HepG2 (cell line): ENCODE results near the gene CGREF1. TPM values are rescaled to one million over a fixed set of nuclear protein-coding genes. Genes with fewer than 3 reads are reported as not detected.
A peak's percentile ranks its signal among the peaks of the same experiment; 100 is the strongest.

Experiments
- EED ChIP-seq: sonication (generic); formaldehyde crosslinking; IDR thresholded peaks from 2 replicates; pipeline ENCODE4 v1.5.0; 2020; ENCODE audit warnings: mild to moderate bottlenecking, missing genetic modification reagents
- NFATC3 ChIP-seq: sonication (generic); formaldehyde crosslinking; IDR thresholded peaks from 2 replicates; pipeline ENCODE4 v1.5.1; 2020; ENCODE audit warnings: mild to moderate bottlenecking, missing genetic modification reagents
- NONO ChIP-seq, 2 experiments: fragments of 450-650 bp in 1 of 2; sonication (generic) in 1 of 2; formaldehyde crosslinking in 1 of 2; IDR thresholded peaks in 1 of 2; conservative IDR thresholded peaks in 1 of 2; 2 replicates each; pipeline versions ENCODE4 v1.6.1 to v1.8.0; 2017 to 2022; ENCODE audit warnings: mild to moderate bottlenecking in 1 of 2, missing genetic modification reagents in 1 of 2, moderate library complexity in 1 of 2
- POLR2G ChIP-seq: fragments of 200-400 bp; formaldehyde crosslinking; IDR thresholded peaks from 2 replicates; pipeline ENCODE4 v1.6.1; 2018; ENCODE audit warnings: mild to moderate bottlenecking, low read depth, low read length, moderate library complexity
- RFXAP ChIP-seq: sonication (generic); formaldehyde crosslinking; IDR thresholded peaks from 2 replicates; pipeline ENCODE4 v1.4.0; 2020; ENCODE audit warnings: missing genetic modification reagents, borderline replicate concordance
- SALL1 ChIP-seq: sonication (generic); formaldehyde crosslinking; IDR thresholded peaks from 2 replicates; pipeline ENCODE4 v1.8.0; 2022; ENCODE audit warnings: mild to moderate bottlenecking, missing genetic modification reagents
- ZBTB21 ChIP-seq: sonication (generic); formaldehyde crosslinking; IDR thresholded peaks from 2 replicates; pipeline ENCODE4 v1.4.0; 2020; ENCODE audit warnings: missing genetic modification reagents
- ZBTB38 ChIP-seq: sonication (generic); formaldehyde crosslinking; IDR thresholded peaks from 2 replicates; pipeline ENCODE4 v1.5.1; 2020; ENCODE audit warnings: mild to moderate bottlenecking, missing genetic modification reagents
- ZBTB7B ChIP-seq: sonication (generic); formaldehyde crosslinking; IDR thresholded peaks from 2 replicates; pipeline ENCODE4 v1.4.0; 2020; ENCODE audit warnings: missing genetic modification reagents
- ZMYM3 ChIP-seq: sonication (generic); formaldehyde crosslinking; IDR thresholded peaks from 2 replicates; pipeline ENCODE4 v1.5.1; 2020; ENCODE audit warnings: mild to moderate bottlenecking, missing genetic modification reagents
- ZNF274 ChIP-seq: sonication (generic); formaldehyde crosslinking; IDR thresholded peaks from 2 replicates; pipeline ENCODE4 v1.5.1; 2020; ENCODE audit warnings: mild to moderate bottlenecking, missing genetic modification reagents
- ZNF33B ChIP-seq: sonication (generic); formaldehyde crosslinking; IDR thresholded peaks from 2 replicates; pipeline ENCODE4 v1.5.1; 2020; ENCODE audit warnings: mild to moderate bottlenecking, missing genetic modification reagents
- ZNF577 ChIP-seq: sonication (generic); formaldehyde crosslinking; IDR thresholded peaks from 2 replicates; pipeline ENCODE4 v1.4.0; 2020; ENCODE audit warnings: mild to moderate bottlenecking, low read depth, missing genetic modification reagents, borderline replicate concordance
- ZNF674 ChIP-seq: sonication (generic); formaldehyde crosslinking; IDR thresholded peaks from 2 replicates; pipeline ENCODE4 v1.5.0; 2020; ENCODE audit warnings: low read depth, mild to moderate bottlenecking, missing genetic modification reagents
- ZNF768 ChIP-seq: sonication (generic); formaldehyde crosslinking; IDR thresholded peaks from 2 replicates; pipeline ENCODE4 v1.4.0; 2020; ENCODE audit warnings: missing genetic modification reagents
- ZSCAN25 ChIP-seq: sonication (generic); formaldehyde crosslinking; IDR thresholded peaks from 2 replicates; pipeline ENCODE4 v1.8.0; 2022; ENCODE audit warnings: mild to moderate bottlenecking, missing genetic modification reagents
- polyA plus RNA-seq, 8 experiments: library from polyadenylated mRNA; depleted of rRNA in 3 of 8; stranded (reverse) in 7 of 8; unstranded in 1 of 8; fragments of >200 nt; fragmentation: Illumina TruSeq in 4 of 8; extraction: Trizol in 4 of 8; gene quantifications; 2 replicates each; pipeline versions ENCODE4 v1.2.1 to v1.2.3, GENCODE V29; 2011 to 2016; ENCODE audit warnings: low read depth in 4 of 8, missing spikeins in 1 of 8, mixed read lengths in 1 of 8; ENCODE audit not compliant: insufficient read depth in 1 of 8
- total RNA-seq, 5 experiments: library from RNA; depleted of rRNA; stranded (reverse); fragments of >200 nt; fragmentation: Illumina TruSeq; extraction: Trizol; gene quantifications; 2 replicates each; pipeline ENCODE4 v1.2.3, GENCODE V29; 2016; ENCODE audit warnings: low read depth in 1 of 5
- TF ChIP-seq, protein P1 (sequence below): sonication (generic); formaldehyde crosslinking; IDR thresholded peaks from 2 replicates; pipeline ENCODE4 v1.4.0; 2020; ENCODE audit warnings: mild to moderate bottlenecking, missing genetic modification reagents
- TF ChIP-seq, protein P2 (sequence below): sonication (generic); formaldehyde crosslinking; IDR thresholded peaks from 2 replicates; pipeline ENCODE4 v1.4.0; 2020; ENCODE audit warnings: missing genetic modification reagents; ENCODE audit errors: not compliant biosample characterization
- TF ChIP-seq, protein P3 (sequence below): sonication (generic); formaldehyde crosslinking; IDR thresholded peaks from 2 replicates; pipeline ENCODE4 v1.4.0; 2020; ENCODE audit warnings: missing genetic modification reagents
- TF ChIP-seq, protein P4 (sequence below): sonication (generic); formaldehyde crosslinking; IDR thresholded peaks from 2 replicates; pipeline ENCODE4 v1.4.0; 2020; ENCODE audit warnings: missing genetic modification reagents

Gene CGREF1
- total and polyA plus RNA-seq, 2 of the 13 experiments (the other 11 are each of a cell fraction or from before 2014, with no cell fraction given) = 13.9 to 23.4 TPM

DNA sequence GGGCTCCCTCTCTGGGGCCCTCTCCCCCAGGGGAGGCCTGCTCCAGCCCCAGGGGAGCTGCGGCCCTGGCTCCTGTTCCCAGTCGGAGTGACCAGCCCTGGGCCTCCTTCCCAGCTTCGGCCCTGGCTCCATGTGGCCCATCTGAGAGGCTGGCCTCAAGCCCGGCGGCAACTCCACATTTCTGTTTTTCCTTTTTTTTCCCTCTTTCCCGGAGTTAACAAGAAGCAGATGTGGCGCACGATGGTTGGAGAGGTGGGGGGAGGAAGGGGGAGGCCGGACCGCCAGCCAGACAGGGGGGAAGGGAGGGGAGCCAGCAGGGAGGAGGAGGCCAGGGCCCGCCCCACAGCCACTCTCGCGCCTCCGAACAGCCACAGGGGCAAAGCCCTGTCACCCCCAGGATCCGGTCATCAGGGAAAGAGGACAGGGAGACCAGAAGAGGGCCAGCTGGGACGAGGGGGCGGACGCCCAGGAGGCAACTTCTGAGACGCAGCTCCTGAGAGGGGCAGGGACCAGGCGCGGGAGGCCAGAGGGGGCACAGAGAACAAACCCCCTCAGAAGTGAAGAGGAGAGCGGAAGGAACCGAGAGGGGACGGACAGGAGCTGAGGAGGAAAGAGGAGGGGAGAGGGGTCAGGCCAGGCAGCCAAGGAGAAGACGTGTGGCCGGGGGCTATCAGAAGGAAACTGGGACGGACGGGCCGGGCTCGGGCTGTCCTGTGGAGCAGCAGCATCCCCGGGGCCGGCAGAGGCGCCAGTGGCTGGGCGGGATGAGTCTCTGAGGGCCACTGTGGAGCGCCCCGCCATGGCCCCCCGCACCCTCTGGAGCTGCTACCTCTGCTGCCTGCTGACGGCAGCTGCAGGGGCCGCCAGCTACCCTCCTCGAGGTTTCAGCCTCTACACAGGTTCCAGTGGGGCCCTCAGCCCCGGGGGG is 40.4 kb downstream of the CGREF1 start, which contains the start of gene EMILIN1 (continued):
- TF ChIP-seq EED (CRISPR knock-in tag) (0 out of 2 replicates have a peak, but pooled peaks have one; percentile 1), ZNF33B (0 out of 2 replicates have a peak, but pooled peaks have one; percentile 33), ZBTB7B (CRISPR knock-in tag) (no peak), ZBTB21 (CRISPR knock-in tag) (no peak), POLR2G (0 out of 2 replicates have a peak, but pooled peaks have one; percentile 27), ZSCAN25 (CRISPR knock-in tag) (peak; percentile 98), NONO (IDR thresholded peaks at IDR 0.05) (no peak), NONO (CRISPR knock-in tag; conservative IDR thresholded peaks at IDR 0.05) (peak; percentile 35; the same call in 1 of the 2 replicates), ZBTB38 (CRISPR knock-in tag) (peak; percentile 31; the same call in 1 of the 2 replicates), SALL1 (peak; percentile 38), ZMYM3 (CRISPR knock-in tag) (0 out of 2 replicates have a peak, but pooled peaks have one; percentile 2), ZNF674 (CRISPR knock-in tag) (no peak), ZNF768 (CRISPR knock-in tag) (peak; percentile 77; the same call in 1 of the 2 replicates), ZNF274 (CRISPR knock-in tag) (peak; percentile 72), ZNF577 (CRISPR knock-in tag) (no peak), RFXAP (CRISPR knock-in tag) (no peak), NFATC3 (CRISPR knock-in tag) (peak; percentile 61; the same call in 1 of the 2 replicates)
- TF ChIP-seq, protein P1, sequence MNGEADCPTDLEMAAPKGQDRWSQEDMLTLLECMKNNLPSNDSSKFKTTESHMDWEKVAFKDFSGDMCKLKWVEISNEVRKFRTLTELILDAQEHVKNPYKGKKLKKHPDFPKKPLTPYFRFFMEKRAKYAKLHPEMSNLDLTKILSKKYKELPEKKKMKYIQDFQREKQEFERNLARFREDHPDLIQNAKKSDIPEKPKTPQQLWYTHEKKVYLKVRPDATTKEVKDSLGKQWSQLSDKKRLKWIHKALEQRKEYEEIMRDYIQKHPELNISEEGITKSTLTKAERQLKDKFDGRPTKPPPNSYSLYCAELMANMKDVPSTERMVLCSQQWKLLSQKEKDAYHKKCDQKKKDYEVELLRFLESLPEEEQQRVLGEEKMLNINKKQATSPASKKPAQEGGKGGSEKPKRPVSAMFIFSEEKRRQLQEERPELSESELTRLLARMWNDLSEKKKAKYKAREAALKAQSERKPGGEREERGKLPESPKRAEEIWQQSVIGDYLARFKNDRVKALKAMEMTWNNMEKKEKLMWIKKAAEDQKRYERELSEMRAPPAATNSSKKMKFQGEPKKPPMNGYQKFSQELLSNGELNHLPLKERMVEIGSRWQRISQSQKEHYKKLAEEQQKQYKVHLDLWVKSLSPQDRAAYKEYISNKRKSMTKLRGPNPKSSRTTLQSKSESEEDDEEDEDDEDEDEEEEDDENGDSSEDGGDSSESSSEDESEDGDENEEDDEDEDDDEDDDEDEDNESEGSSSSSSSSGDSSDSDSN (CRISPR knock-in tag) = no peak; the same call in 1 of the 2 replicates
- TF ChIP-seq, protein P2, sequence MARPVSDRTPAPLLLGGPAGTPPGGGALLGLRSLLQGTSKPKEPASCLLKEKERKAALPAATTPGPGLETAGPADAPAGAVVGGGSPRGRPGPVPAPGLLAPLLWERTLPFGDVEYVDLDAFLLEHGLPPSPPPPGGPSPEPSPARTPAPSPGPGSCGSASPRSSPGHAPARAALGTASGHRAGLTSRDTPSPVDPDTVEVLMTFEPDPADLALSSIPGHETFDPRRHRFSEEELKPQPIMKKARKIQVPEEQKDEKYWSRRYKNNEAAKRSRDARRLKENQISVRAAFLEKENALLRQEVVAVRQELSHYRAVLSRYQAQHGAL (CRISPR knock-in tag) = no peak
- TF ChIP-seq, protein P3, sequence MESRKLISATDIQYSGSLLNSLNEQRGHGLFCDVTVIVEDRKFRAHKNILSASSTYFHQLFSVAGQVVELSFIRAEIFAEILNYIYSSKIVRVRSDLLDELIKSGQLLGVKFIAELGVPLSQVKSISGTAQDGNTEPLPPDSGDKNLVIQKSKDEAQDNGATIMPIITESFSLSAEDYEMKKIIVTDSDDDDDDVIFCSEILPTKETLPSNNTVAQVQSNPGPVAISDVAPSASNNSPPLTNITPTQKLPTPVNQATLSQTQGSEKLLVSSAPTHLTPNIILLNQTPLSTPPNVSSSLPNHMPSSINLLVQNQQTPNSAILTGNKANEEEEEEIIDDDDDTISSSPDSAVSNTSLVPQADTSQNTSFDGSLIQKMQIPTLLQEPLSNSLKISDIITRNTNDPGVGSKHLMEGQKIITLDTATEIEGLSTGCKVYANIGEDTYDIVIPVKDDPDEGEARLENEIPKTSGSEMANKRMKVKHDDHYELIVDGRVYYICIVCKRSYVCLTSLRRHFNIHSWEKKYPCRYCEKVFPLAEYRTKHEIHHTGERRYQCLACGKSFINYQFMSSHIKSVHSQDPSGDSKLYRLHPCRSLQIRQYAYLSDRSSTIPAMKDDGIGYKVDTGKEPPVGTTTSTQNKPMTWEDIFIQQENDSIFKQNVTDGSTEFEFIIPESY (CRISPR knock-in tag) = peak; percentile 87
- TF ChIP-seq, protein P4, sequence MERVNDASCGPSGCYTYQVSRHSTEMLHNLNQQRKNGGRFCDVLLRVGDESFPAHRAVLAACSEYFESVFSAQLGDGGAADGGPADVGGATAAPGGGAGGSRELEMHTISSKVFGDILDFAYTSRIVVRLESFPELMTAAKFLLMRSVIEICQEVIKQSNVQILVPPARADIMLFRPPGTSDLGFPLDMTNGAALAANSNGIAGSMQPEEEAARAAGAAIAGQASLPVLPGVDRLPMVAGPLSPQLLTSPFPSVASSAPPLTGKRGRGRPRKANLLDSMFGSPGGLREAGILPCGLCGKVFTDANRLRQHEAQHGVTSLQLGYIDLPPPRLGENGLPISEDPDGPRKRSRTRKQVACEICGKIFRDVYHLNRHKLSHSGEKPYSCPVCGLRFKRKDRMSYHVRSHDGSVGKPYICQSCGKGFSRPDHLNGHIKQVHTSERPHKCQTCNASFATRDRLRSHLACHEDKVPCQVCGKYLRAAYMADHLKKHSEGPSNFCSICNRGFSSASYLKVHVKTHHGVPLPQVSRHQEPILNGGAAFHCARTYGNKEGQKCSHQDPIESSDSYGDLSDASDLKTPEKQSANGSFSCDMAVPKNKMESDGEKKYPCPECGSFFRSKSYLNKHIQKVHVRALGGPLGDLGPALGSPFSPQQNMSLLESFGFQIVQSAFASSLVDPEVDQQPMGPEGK = peak; percentile 54
